ENCODE data around the gene RNF14. TPM values are rescaled to one million over a fixed set of nuclear protein-coding genes. Genes with fewer than 3 reads are reported as not detected.

The RNF14 gene
- total RNA-seq, 6 experiments from 2014 or later, result 34.8 to 54.8 (median 41.8) TPM

GRCh38 chr5:141960018-141960417 is 8.9 kb upstream of the RNF14 start:
- Histone ChIP-seq H3K4me3 (no peak overlapping the region), H3K9me3 (no peaks in the 10 kb centered on the region), H3K36me3 (no peaks in the 10 kb centered on the region), H3K4me1 (peaks cover 0 to 3% (median 0%) of the 10 kb centered on the region in 4 donors), H3K27ac (no peak overlapping the region), H3K27me3 (no peaks in the 10 kb centered on the region)
- WGBS (ENCODE audit: insufficient coverage, low coverage, low lambda C conversion rate, missing lambda C conversion rate), result 58% methylated on average over 10 of the region's 10 CpGs
- DNase-seq, result no peak
- peak in 3 of 4 donors; percentile 5 to 23 (median 14) for TF ChIP-seq CTCF (IDR thresholded peaks at IDR 0.05)
- TF ChIP-seq POLR2A (IDR thresholded peaks at IDR 0.05), result no peak
- peak in 2 of 4 donors; percentile 9 to 25 for ATAC-seq
- intact Hi-C loops (cut with DNase I), result no loop called here

- peak; percentile 86 to 89 (median 88) for DNase-seq
- no peak for TF ChIP-seq POLR2A (IDR thresholded peaks at IDR 0.05)
- TF ChIP-seq CTCF (IDR thresholded peaks at IDR 0.05), result peak; percentile 85 to 94 (median 89)
- Histone ChIP-seq H3K4me3 (no peak overlapping the region), H3K4me1 (peaks cover 0 to 3% (median 0%) of the 10 kb centered on the region in 4 donors), H3K9me3 (no peaks in the 10 kb centered on the region), H3K27me3 (no peaks in the 10 kb centered on the region), H3K27ac (no peak overlapping the region), H3K36me3 (no peaks in the 10 kb centered on the region)
- peak; percentile 87 to 90 (median 90) for ATAC-seq
- intact Hi-C loops (cut with DNase I), result no loop called here
- WGBS (ENCODE audit: insufficient coverage, low coverage, low lambda C conversion rate, missing lambda C conversion rate), result 17% methylated on average over 11 of the region's 14 CpGs
Observed at GRCh38 chr5:141960449-141961323, 8.2 kb upstream of the RNF14 start.

- no peak overlapping the region for H3K27ac ChIP-seq
- no peaks in the 10 kb centered on the region for H3K9me3 ChIP-seq
- intact Hi-C loops (cut with DNase I), result no loop called here
- DNase-seq (no peak), ATAC-seq (no peak)
- no peaks in the 10 kb centered on the region for H3K36me3 ChIP-seq
- H3K4me3 ChIP-seq, result no peak overlapping the region
- peaks cover 0 to 4% (median 2%) of the 10 kb centered on the region in 4 donors for H3K4me1 ChIP-seq
- no peaks in the 10 kb centered on the region for H3K27me3 ChIP-seq
- no peak for TF ChIP-seq POLR2A (IDR thresholded peaks at IDR 0.05)
- TF ChIP-seq CTCF (IDR thresholded peaks at IDR 0.05), result no peak
- 76% methylated on average over 3 of the region's 3 CpGs for WGBS (ENCODE audit: insufficient coverage, low coverage, low lambda C conversion rate, missing lambda C conversion rate)
Observed at GRCh38 chr5:141961466-141961865, 7.4 kb upstream of the RNF14 start.

- Histone ChIP-seq H3K4me1 (peaks cover 0 to 6% (median 3%) of the 10 kb centered on the region in 4 donors), H3K9me3 (no peaks in the 10 kb centered on the region), H3K27me3 (no peaks in the 10 kb centered on the region), H3K4me3 (no peak overlapping the region), H3K36me3 (no peaks in the 10 kb centered on the region), H3K27ac (no peak overlapping the region)
- intact Hi-C loops (cut with DNase I), result no loop called here
- no peak for ATAC-seq
- no peak for TF ChIP-seq POLR2A (IDR thresholded peaks at IDR 0.05)
- TF ChIP-seq CTCF (IDR thresholded peaks at IDR 0.05), result no peak
- DNase-seq, result no peak
- 45% methylated on average over 3 of the region's 3 CpGs for WGBS (ENCODE audit: insufficient coverage, low coverage, low lambda C conversion rate, missing lambda C conversion rate)
Observed at GRCh38 chr5:141963701-141964100, 5.2 kb upstream of the RNF14 start.

Measured in right lobe of liver (tissue), 6 donors.